G401 (cell line): ENCODE measurements around the gene LRRC37A3. TPM values are rescaled to one million over a fixed set of nuclear protein-coding genes. Genes with fewer than 3 reads are reported as not detected.
A peak's percentile ranks its signal among the peaks of the same experiment; 100 is the strongest.
"Not testable (repeated sequence)": the region's sequence is repeated elsewhere in the genome, so short reads cannot be mapped to it uniquely, and the experiment has no call there.

Experiments used
- DNase-seq: peaks from one replicate; pipeline ENCODE4 v3.0.0-alpha.2; 2015; ENCODE audit warnings: low spot score
- in situ Hi-C: cut with HindIII; loops from 2 replicates; pipeline ENCODE4 v1.10.0; 2016; ENCODE audit warnings: low sequenced_read_pairs, mixed read lengths
- total RNA-seq: library from RNA; depleted of rRNA; stranded (reverse); fragments of >200 nt; shearing (Covaris generic); gene quantifications from 2 replicates; pipeline ENCODE4 v1.2.3, GENCODE V29; 2014; rRNA removed

The LRRC37A3 gene
- total RNA-seq, 1 experiment from 2014 or later, result 4.6 TPM

GRCh38 chr17:64840960-64841359, 78.3 kb downstream of the LRRC37A3 start:
- DNase-seq, in situ Hi-C loops: not testable (repeated sequence)

GRCh38 chr17:64838513-64838912, 80.8 kb downstream of the LRRC37A3 start:
- in situ Hi-C loops, DNase-seq: not testable (repeated sequence)

- in situ Hi-C loops, result not testable (repeated sequence)
- peak; percentile 80 for DNase-seq
Observed at GRCh38 chr17:64837018-64837761, 82.1 kb downstream of the LRRC37A3 start.

GRCh38 chr17:64836623-64837017, 82.7 kb downstream of the LRRC37A3 start:
- in situ Hi-C loops, result not testable (repeated sequence)
- peak; percentile 34 for DNase-seq

GRCh38 chr17:64834060-64834459, 85.2 kb downstream of the LRRC37A3 start:
- in situ Hi-C loops, DNase-seq: not testable (repeated sequence)

GRCh38 chr17:64830631-64831040, 88.6 kb downstream of the LRRC37A3 start:
- DNase-seq, in situ Hi-C loops: not testable (repeated sequence)

GRCh38 chr17:64829824-64830630, 89.3 kb downstream of the LRRC37A3 start:
- in situ Hi-C loops, result not testable (repeated sequence)

GRCh38 chr17:64829068-64829467, 90.2 kb downstream of the LRRC37A3 start:
- DNase-seq, result peak; percentile 20
- in situ Hi-C loops, result not testable (repeated sequence)

More at GRCh38 chr17:64829824-64830630, 89.3 kb downstream of the LRRC37A3 start:
- DNase-seq, result not testable (repeated sequence)

GRCh38 chr17:64818904-64819303, 100.4 kb downstream of the LRRC37A3 start:
- in situ Hi-C loops, DNase-seq: not testable (repeated sequence)

- in situ Hi-C loops, DNase-seq: not testable (repeated sequence)
Observed at GRCh38 chr17:64815833-64816198, 103.5 kb downstream of the LRRC37A3 start.

GRCh38 chr17:64814993-64815832, 104.1 kb downstream of the LRRC37A3 start:
- in situ Hi-C loops, DNase-seq: not testable (repeated sequence)

- DNase-seq, in situ Hi-C loops: not testable (repeated sequence)
Observed at GRCh38 chr17:64808178-64808977, 110.9 kb downstream of the LRRC37A3 start.

Other genes starting within 250 kb of the LRRC37A3 start
- gene GNA13, start 137.3 kb upstream of the LRRC37A3 start, total RNA-seq, result 43.5 and 69.7 TPM in 2 replicates
- gene RGS9, start 217.9 kb upstream of the LRRC37A3 start, total RNA-seq, result 15.4 and 22.8 TPM in 2 replicates